GM23338 (cell line): ENCODE data around the gene EGLN2. TPM values are rescaled to one million over a fixed set of nuclear protein-coding genes. Genes with fewer than 3 reads are reported as not detected.

Source experiments
- ATAC-seq: fragments of 200-7000 bp; cut with Tn5 transposase; 3 replicates; pipeline ENCODE4 v1.9.1; 2020
- DNase-seq: peaks from one replicate; pipeline ENCODE4 v3.0.0-alpha.2; 2015; ENCODE audit warnings: low spot score
- H2AFZ ChIP-seq: fragments of 200-600 bp; sonication (generic); 2 replicates; pipeline ENCODE4 v1.8.0; 2016; ENCODE audit warnings: antibody characterized with exemption, mild to moderate bottlenecking, moderate library complexity
- H3F3A ChIP-seq: fragments of 200-600 bp; sonication (generic); replicated peaks from 2 replicates; pipeline ENCODE4 v1.8.0; 2017; ENCODE audit warnings: antibody characterized with exemption, mixed run types, low read depth
- H3K27ac ChIP-seq: fragments of 200-600 bp; sonication (generic); 2 replicates; pipeline ENCODE4 v1.6.1; 2016; ENCODE audit warnings: low read depth
- H3K27me3 ChIP-seq: fragments of 200-600 bp; sonication (generic); 2 replicates; pipeline ENCODE4 v1.8.0; 2016; ENCODE audit warnings: mild to moderate bottlenecking, mixed run types, moderate library complexity; ENCODE audit not compliant: insufficient read depth
- H3K36me3 ChIP-seq: fragments of 200-600 bp; sonication (generic); 2 replicates; pipeline ENCODE4 v1.8.0; 2016; ENCODE audit warnings: mild to moderate bottlenecking; ENCODE audit not compliant: insufficient read depth
- H3K4me1 ChIP-seq: fragments of 200-600 bp; sonication (generic); 2 replicates; pipeline ENCODE4 v1.8.0; 2016; ENCODE audit warnings: mild to moderate bottlenecking, moderate library complexity; ENCODE audit not compliant: insufficient read depth
- H3K4me2 ChIP-seq: fragments of 200-600 bp; sonication (generic); 2 replicates; pipeline ENCODE4 v1.7.1; 2017; ENCODE audit warnings: mixed run types
- H3K4me3 ChIP-seq: fragments of 200-600 bp; sonication (generic); 2 replicates; pipeline ENCODE4 v1.6.1; 2016; ENCODE audit warnings: mixed run types
- H3K79me2 ChIP-seq: fragments of 200-600 bp; sonication (generic); replicated peaks from 2 replicates; pipeline ENCODE4 v1.8.0; 2017; ENCODE audit warnings: mild to moderate bottlenecking; ENCODE audit not compliant: insufficient read depth
- H3K9me2 ChIP-seq: fragments of 200-600 bp; sonication (generic); 2 replicates; pipeline ENCODE4 v1.8.0; 2017; ENCODE audit not compliant: insufficient read depth
- H4K20me1 ChIP-seq: fragments of 200-600 bp; sonication (generic); replicated peaks from 2 replicates; pipeline ENCODE4 v1.8.0; 2017; ENCODE audit warnings: mild to moderate bottlenecking; ENCODE audit not compliant: insufficient read depth
- H3K27ac Mint-ChIP-seq: 2 replicates; pipeline ENCODE4 v1.8.0; 2020; ENCODE audit warnings: inconsistent platforms, mild to moderate bottlenecking, moderate library complexity, mixed read lengths
- H3K27me3 Mint-ChIP-seq: 3 replicates; pipeline ENCODE4 v1.8.0; 2022; ENCODE audit warnings: low read depth, mild to moderate bottlenecking, moderate library complexity, mixed read lengths, inconsistent platforms; ENCODE audit not compliant: insufficient read depth, poor library complexity
- H3K36me3 Mint-ChIP-seq: 3 replicates; pipeline ENCODE4 v1.8.0; 2021; ENCODE audit warnings: low read depth, mild to moderate bottlenecking, inconsistent platforms, moderate library complexity, mixed read lengths
- H3K4me1 Mint-ChIP-seq: 3 replicates; pipeline ENCODE4 v1.8.0; 2020; ENCODE audit warnings: mild to moderate bottlenecking, inconsistent platforms, mixed read lengths
- H3K4me3 Mint-ChIP-seq: 3 replicates; pipeline ENCODE4 v1.8.0; 2021; ENCODE audit warnings: moderate library complexity, mild to moderate bottlenecking, inconsistent platforms, mixed read lengths
- H3K9me3 Mint-ChIP-seq: 3 replicates; pipeline ENCODE4 v1.8.0; 2020; ENCODE audit warnings: moderate library complexity, mild to moderate bottlenecking, inconsistent platforms, mixed read lengths
- CREB1 ChIP-seq: fragments of 250-450 bp; sonication (Bioruptor Pico); IDR thresholded peaks from 2 replicates; pipeline ENCODE4 v1.5.0; 2020; ENCODE audit warnings: low read depth, mild to moderate bottlenecking, moderate library complexity
- ETS1 ChIP-seq: IDR thresholded peaks from 2 replicates; pipeline ENCODE4 v1.6.1; 2016; ENCODE audit warnings: antibody characterized with exemption
- EZH2 ChIP-seq: fragments of 200-600 bp; sonication (generic); IDR thresholded peaks from one replicate; pipeline ENCODE4 v1.8.0; 2017; ENCODE audit warnings: antibody characterized with exemption, mild to moderate bottlenecking, low read depth; ENCODE audit not compliant: unreplicated experiment
- EZH2phosphoT487 ChIP-seq: fragments of 200-600 bp; sonication (generic); IDR thresholded peaks from one replicate; pipeline ENCODE4 v1.8.1; 2018; ENCODE audit warnings: antibody characterized with exemption; ENCODE audit not compliant: unreplicated experiment
- JUNB ChIP-seq: IDR thresholded peaks from one replicate; pipeline ENCODE4 v1.6.1; 2016; ENCODE audit warnings: antibody characterized with exemption; ENCODE audit not compliant: unreplicated experiment
- NANOG ChIP-seq: IDR thresholded peaks from 2 replicates; pipeline ENCODE4 v1.6.1; 2016; ENCODE audit warnings: antibody characterized with exemption, borderline replicate concordance
- REST ChIP-seq: IDR thresholded peaks from one replicate; pipeline ENCODE4 v1.6.1; 2018; ENCODE audit warnings: antibody characterized with exemption; ENCODE audit not compliant: unreplicated experiment
- STAT1 ChIP-seq: IDR thresholded peaks from one replicate; pipeline ENCODE4 v1.6.1; 2016; ENCODE audit warnings: antibody characterized with exemption; ENCODE audit not compliant: unreplicated experiment
- ZNF114 ChIP-seq: fragments of 250-450 bp; sonication (Bioruptor Pico); IDR thresholded peaks from 2 replicates; pipeline ENCODE4 v1.5.0; 2020; ENCODE audit warnings: mild to moderate bottlenecking, moderate library complexity
- ZNF331 ChIP-seq: fragments of 250-450 bp; sonication (Bioruptor Pico); IDR thresholded peaks from 2 replicates; pipeline ENCODE4 v1.5.0; 2020; ENCODE audit warnings: low read depth, mild to moderate bottlenecking, moderate library complexity
- ZNF462 ChIP-seq: fragments of 250-450 bp; sonication (Bioruptor Pico); IDR thresholded peaks from 2 replicates; pipeline ENCODE4 v1.5.0; 2020; ENCODE audit warnings: mild to moderate bottlenecking, moderate library complexity
- polyA plus RNA-seq: library from polyadenylated mRNA; unstranded; fragments of >200 nt; fragmentation: Nextera tagmentation; extraction: Ambion mirVana; gene quantifications from 2 replicates; pipeline ENCODE4 v1.2.1, GENCODE V29; 2016
- total RNA-seq: library from RNA; depleted of rRNA; stranded (reverse); fragments of >200 nt; shearing (Covaris generic); gene quantifications from 2 replicates; pipeline ENCODE4 v1.2.3, GENCODE V29; 2014

The EGLN2 gene
- total and polyA plus RNA-seq, 2 experiments from 2014 or later, result 59.9 to 118 TPM

- Histone ChIP-seq H3F3A (peaks cover 19% of the 10 kb centered on the region), H2AFZ (no peak overlapping the region), H3K79me2 (peaks cover 68% of the 10 kb centered on the region), H3K4me2 (peak overlapping the region; percentile 98), H3K4me1 (peaks cover 24% of the 10 kb centered on the region; the same call in 1 of the 2 replicates), H3K4me3 (peak overlapping the region; percentile 89), H3K9me2 (no peaks in the 10 kb centered on the region; the same call in 1 of the 2 replicates), H4K20me1 (peaks cover 38% of the 10 kb centered on the region), H3K27me3 (no peaks in the 10 kb centered on the region), H3K36me3 (peaks cover 16% of the 10 kb centered on the region), H3K27ac (peak overlapping the region; percentile 98)
- no peak for DNase-seq
- Mint-ChIP-seq H3K27me3 (peaks cover 28% of the 10 kb centered on the region), H3K9me3 (peaks cover 3% of the 10 kb centered on the region; the same call in 1 of the 3 replicates), H3K36me3 (peaks cover 66% of the 10 kb centered on the region), H3K4me1 (peaks cover 35% of the 10 kb centered on the region), H3K4me3 (peak overlapping the region; percentile 98), H3K27ac (peak overlapping the region; percentile 99)
- ATAC-seq, result no peak
- TF ChIP-seq ZNF462 (CRISPR knock-in tag) (no peak), REST (no peak), JUNB (no peak), STAT1 (no peak), ETS1 (no peak), EZH2 (no peak), CREB1 (CRISPR knock-in tag) (no peak), ZNF331 (no peak), ZNF114 (CRISPR knock-in tag) (no peak), EZH2phosphoT487 (no peak), NANOG (no peak)
Measured at GRCh38 chr19:40752257-40752781, 46.7 kb upstream of the EGLN2 start.
